H1 (cell line): ENCODE results near the gene LRFN3. TPM values are rescaled to one million over a fixed set of nuclear protein-coding genes. Genes with fewer than 3 reads are reported as not detected.

Experiments
- CTCF ChIA-PET: fragments of 300-600 bp; sonication (Branson Sonifier 250); formaldehyde crosslinking; loops from one replicate; lab custom pipeline; 2021; ENCODE audit not compliant: partially characterized antibody; lab: Charles Lee
- POLR2A ChIA-PET: fragments of 300-600 bp; sonication (Branson Sonifier 250); formaldehyde crosslinking; loops from one replicate; lab custom pipeline; 2021; ENCODE audit warnings: inconsistent platforms; ENCODE audit not compliant: partially characterized antibody; lab: Charles Lee
- DNase-seq, 2 experiments: peaks; one replicate each; pipeline versions ENCODE4 v3.0.0 to v3.0.0-alpha.2; 2010 to 2022; ENCODE audit warnings: low spot score in 2 of 2, low read depth in 1 of 2, mixed read lengths in 1 of 2
- FAIRE-seq: peaks from 2 replicates; lab custom pipeline; 2011; peaks lifted over from hg19 to GRCh38; lab: Jason Lieb, UNC
- H2AFZ ChIP-seq: 2 replicates; pipeline ENCODE4 v1.8.1; 2012; ENCODE audit warnings: low read length, inconsistent platforms
- H2AK5ac ChIP-seq: 2 replicates; pipeline ENCODE4 v1.6.1; 2013; ENCODE audit warnings: low read depth, low read length
- H2BK120ac ChIP-seq: replicated peaks from 2 replicates; pipeline ENCODE3; 2013; ENCODE audit warnings: low read depth, low read length, inconsistent platforms
- H2BK12ac ChIP-seq: 2 replicates; pipeline ENCODE4 v1.6.1; 2013; ENCODE audit warnings: low read depth, low read length
- H2BK15ac ChIP-seq: 2 replicates; pipeline ENCODE4 v1.6.1; 2013; ENCODE audit warnings: low read length
- H2BK20ac ChIP-seq: 2 replicates; pipeline ENCODE4 v1.6.1; 2013; ENCODE audit warnings: low read length
- H2BK5ac ChIP-seq: 2 replicates; pipeline ENCODE4 v1.6.1; 2013; ENCODE audit warnings: low read depth, low read length
- H3K14ac ChIP-seq: 2 replicates; pipeline ENCODE4 v1.6.1; 2013; ENCODE audit warnings: inconsistent platforms; ENCODE audit not compliant: insufficient read length
- H3K18ac ChIP-seq: 2 replicates; pipeline ENCODE4 v1.6.1; 2013; ENCODE audit warnings: low read length; ENCODE audit errors: extremely low read depth
- H3K23ac ChIP-seq: 2 replicates; pipeline ENCODE4 v1.6.1; 2013; ENCODE audit warnings: inconsistent platforms; ENCODE audit not compliant: insufficient read length
- H3K23me2 ChIP-seq: 2 replicates; pipeline ENCODE4 v1.6.1; 2013; ENCODE audit warnings: low read depth, low read length
- H3K27ac ChIP-seq: 2 replicates; pipeline ENCODE4 v1.6.1; 2011; ENCODE audit warnings: low read depth, low read length, inconsistent platforms
- H3K27me3 ChIP-seq, 4 experiments: replicated peaks in 1 of 4; 1 replicate in 1 of 4; 2 replicates in 3 of 4; pipeline versions ENCODE4 v1.6.1 to v1.8.1; 2011 to 2013; ENCODE audit warnings: low read length in 3 of 4, mild to moderate bottlenecking in 3 of 4, inconsistent platforms in 2 of 4, mixed read lengths in 2 of 4, moderate library complexity in 1 of 4; ENCODE audit not compliant: control insufficient read depth in 3 of 4, insufficient read depth in 3 of 4; ENCODE audit errors: extremely low read depth in 1 of 4
- H3K36me3 ChIP-seq, 4 experiments: 2 replicates each; pipeline versions ENCODE4 v1.6.1 to v1.8.1; 2011 to 2013; ENCODE audit warnings: mild to moderate bottlenecking in 4 of 4, low read length in 3 of 4, moderate library complexity in 2 of 4, control low read depth in 1 of 4, inconsistent platforms in 1 of 4; ENCODE audit not compliant: insufficient read depth in 4 of 4, control insufficient read depth in 2 of 4
- H3K4ac ChIP-seq: replicated peaks from 2 replicates; pipeline ENCODE3; 2013; ENCODE audit warnings: low read length, low read depth, mixed read lengths, inconsistent platforms; ENCODE audit not compliant: insufficient read length
- H3K4me1 ChIP-seq, 4 experiments: replicated peaks in 1 of 4; 1 replicate in 1 of 4; 2 replicates in 3 of 4; pipeline versions ENCODE4 v1.6.1 to v1.8.1; 2011 to 2013; ENCODE audit warnings: low read length in 3 of 4, inconsistent platforms in 2 of 4, mixed read lengths in 1 of 4; ENCODE audit not compliant: insufficient read depth in 4 of 4, control insufficient read depth in 3 of 4
- H3K4me2 ChIP-seq, 2 experiments: 2 replicates each; pipeline versions ENCODE4 v1.6.1 to v1.8.1; 2011 to 2013; ENCODE audit warnings: low read depth in 2 of 2, low read length in 2 of 2, control low read depth in 1 of 2, inconsistent platforms in 1 of 2, mild to moderate bottlenecking in 1 of 2; ENCODE audit not compliant: insufficient read depth in 1 of 2
- H3K4me3 ChIP-seq, 4 experiments: fragments of 200-600, 300-600 bp in 1 of 4; sonication (generic), shearing (Covaris generic), sonication (Bioruptor Twin) in 1 of 4; 2 replicates each; pipeline versions ENCODE4 v1.5.1 to v1.8.1; 2011 to 2016; ENCODE audit warnings: low read length in 4 of 4, low read depth in 3 of 4, control low read depth in 2 of 4, inconsistent platforms in 2 of 4, mild to moderate bottlenecking in 2 of 4, mixed read lengths in 1 of 4, moderate library complexity in 1 of 4; ENCODE audit not compliant: insufficient read depth in 2 of 4; ENCODE audit errors: extremely low read depth in 1 of 4
- H3K56ac ChIP-seq: replicated peaks from 2 replicates; pipeline ENCODE3; 2013; ENCODE audit warnings: low read depth, mild to moderate bottlenecking, mixed read lengths, low read length, inconsistent platforms; ENCODE audit not compliant: insufficient read length
- H3K79me1 ChIP-seq: 2 replicates; pipeline ENCODE4 v1.6.1; 2013; ENCODE audit warnings: low read depth, low read length, control low read depth
- H3K79me2 ChIP-seq, 2 experiments: 2 replicates each; pipeline versions ENCODE4 v1.6.1 to v1.8.1; 2012 to 2013; ENCODE audit warnings: low read length in 2 of 2, mild to moderate bottlenecking in 2 of 2, inconsistent platforms in 1 of 2; ENCODE audit not compliant: insufficient read depth in 2 of 2, control insufficient read depth in 1 of 2
- H3K9ac ChIP-seq, 4 experiments: replicated peaks in 1 of 4; 1 replicate in 1 of 4; 2 replicates in 3 of 4; pipeline versions ENCODE4 v1.6.1 to v1.8.1; 2011 to 2013; ENCODE audit warnings: low read depth in 3 of 4, low read length in 3 of 4, control low read depth in 2 of 4, mild to moderate bottlenecking in 2 of 4, moderate library complexity in 2 of 4, inconsistent platforms in 1 of 4; ENCODE audit errors: extremely low read depth in 1 of 4
- H3K9me3 ChIP-seq, 2 experiments: 2 replicates each; pipeline versions ENCODE4 v1.6.1 to v1.8.1; 2012 to 2013; ENCODE audit warnings: mild to moderate bottlenecking in 2 of 2, moderate library complexity in 2 of 2, control low read depth in 1 of 2, inconsistent platforms in 1 of 2, low read depth in 1 of 2, low read length in 1 of 2, mixed read lengths in 1 of 2; ENCODE audit not compliant: insufficient read depth in 2 of 2
- H4K20me1 ChIP-seq, 2 experiments: replicated peaks in 1 of 2; 2 replicates each; pipeline versions ENCODE3 to v1.8.1; 2011 to 2013; ENCODE audit warnings: inconsistent platforms in 2 of 2, low read length in 2 of 2, mild to moderate bottlenecking in 1 of 2; ENCODE audit not compliant: insufficient read depth in 2 of 2, control insufficient read depth in 1 of 2
- H4K5ac ChIP-seq: 2 replicates; pipeline ENCODE4 v1.6.1; 2013; ENCODE audit warnings: low read length, low read depth, mixed read lengths, inconsistent platforms; ENCODE audit not compliant: insufficient read length
- H4K8ac ChIP-seq: 2 replicates; pipeline ENCODE4 v1.8.0; 2013; ENCODE audit warnings: mild to moderate bottlenecking, moderate library complexity, low read length, inconsistent platforms; ENCODE audit not compliant: insufficient read depth; ENCODE audit errors: extremely low read depth
- H4K91ac ChIP-seq: replicated peaks from 2 replicates; pipeline ENCODE3; 2013; ENCODE audit warnings: low read length, mixed read lengths, inconsistent platforms; ENCODE audit not compliant: insufficient read length
- CBX5 ChIP-seq: fragments of 300-800, 300-1000 bp; sonication (generic); IDR thresholded peaks from 2 replicates; pipeline ENCODE4 v1.7.1; 2016; ENCODE audit warnings: antibody characterized with exemption, low read length, low read depth
- CBX8 ChIP-seq: fragments of 300-800, 300-1000 bp; sonication (generic); IDR thresholded peaks from 2 replicates; pipeline ENCODE4 v1.7.1; 2016; ENCODE audit warnings: low read depth, low read length, borderline replicate concordance
- CEBPB ChIP-seq: IDR thresholded peaks from 2 replicates; pipeline ENCODE4 v1.6.1; 2012; ENCODE audit warnings: low read depth, low read length
- CHD1 ChIP-seq: IDR thresholded peaks from 2 replicates; pipeline ENCODE4 v1.6.1; 2012; ENCODE audit warnings: low read depth, low read length, improper control_type of control experiment
- CHD2 ChIP-seq: IDR thresholded peaks from 2 replicates; pipeline ENCODE4 v1.6.1; 2012; ENCODE audit warnings: low read length, improper control_type of control experiment
- EZH2 ChIP-seq: fragments of 200-600 bp; sonication (generic); IDR thresholded peaks from 2 replicates; pipeline ENCODE4 v1.7.1; 2012; ENCODE audit warnings: low read depth, mild to moderate bottlenecking, moderate library complexity, low read length, inconsistent platforms; ENCODE audit not compliant: severe bottlenecking
- HDAC2 ChIP-seq, 2 experiments: fragments of 300-600 bp in 1 of 2; sonication (generic) in 1 of 2; IDR thresholded peaks; 2 replicates each; pipeline ENCODE4 v1.6.1; 2011 to 2012; ENCODE audit warnings: low read depth in 2 of 2, low read length in 2 of 2, mild to moderate bottlenecking in 2 of 2, moderate library complexity in 2 of 2, borderline replicate concordance in 1 of 2, inconsistent platforms in 1 of 2
- JUN ChIP-seq: IDR thresholded peaks from 2 replicates; pipeline ENCODE4 v1.6.1; 2011; ENCODE audit warnings: low read depth, mild to moderate bottlenecking, improper control_type of control experiment, low read length
- PHF8 ChIP-seq: fragments of 200-600 bp; sonication (generic); conservative IDR thresholded peaks from 2 replicates; pipeline ENCODE4 v1.7.1; 2012; ENCODE audit warnings: low read depth, mild to moderate bottlenecking, inconsistent platforms, low read length, moderate library complexity
- POU5F1 ChIP-seq: IDR thresholded peaks from 2 replicates; pipeline ENCODE4 v1.6.1; 2011; ENCODE audit warnings: low read depth, mild to moderate bottlenecking, low read length, moderate library complexity
- RXRA ChIP-seq: IDR thresholded peaks from 2 replicates; pipeline ENCODE4 v1.6.1; 2011; ENCODE audit warnings: low read depth, mild to moderate bottlenecking, low read length, moderate library complexity; ENCODE audit not compliant: insufficient read depth
- SAP30 ChIP-seq: fragments of 300-600 bp; sonication (generic); IDR thresholded peaks from 2 replicates; pipeline ENCODE4 v1.7.1; 2012; ENCODE audit warnings: low read length, moderate library complexity, mild to moderate bottlenecking, inconsistent platforms; ENCODE audit not compliant: insufficient read depth, insufficient replicate concordance
- SIRT6 ChIP-seq: IDR thresholded peaks from one replicate; pipeline ENCODE4 v1.7.1; 2012; ENCODE audit warnings: low read length, inconsistent platforms
- SIX5 ChIP-seq: IDR thresholded peaks from 2 replicates; pipeline ENCODE4 v1.6.1; 2011; ENCODE audit warnings: mild to moderate bottlenecking, low read depth, low read length
- TEAD4 ChIP-seq: IDR thresholded peaks from 2 replicates; pipeline ENCODE4 v1.6.1; 2012; ENCODE audit warnings: low read depth, low read length, inconsistent platforms, mixed read lengths
- ZNF274 ChIP-seq: IDR thresholded peaks from 2 replicates; pipeline ENCODE4 v1.7.0; 2012; ENCODE audit warnings: low read length, borderline replicate concordance; ENCODE audit errors: extremely low read depth
- WGBS, 2 experiments: shearing (Covaris generic) in 1 of 2; methylation state at CpG; one replicate each; pipeline versions ENCODE4 v1.1.6 to v1.1.7; 2013 to 2015; ENCODE audit warnings: low lambda C conversion rate in 2 of 2, mixed read lengths in 2 of 2, inconsistent platforms in 1 of 2, low coverage in 1 of 2, missing lambda C conversion rate in 1 of 2; ENCODE audit not compliant: insufficient replicate concordance in 2 of 2, insufficient coverage in 1 of 2, insufficient read length in 1 of 2; ENCODE audit errors: extremely low coverage in 1 of 2, missing lambda C conversion rate in 1 of 2; 5-methylcytosine and 5-hydroxymethylcytosine counted together
- polyA plus RNA-seq, 7 experiments: library from polyadenylated mRNA; depleted of rRNA in 3 of 7; stranded (reverse) in 5 of 7; unstranded in 2 of 7; fragments of >200 nt in 5 of 7; fragments of 200-250 nt in 2 of 7; gene quantifications; 1 replicate in 5 of 7; 2 replicates in 1 of 7; 4 replicates in 1 of 7; pipeline versions ENCODE4 v1.2.1 to v1.2.3, GENCODE V29; 2011 to 2013; ENCODE audit warnings: missing spikeins in 2 of 7, mixed read lengths in 2 of 7
- total RNA-seq: library from RNA; stranded (reverse); fragmentation: NEBNext Ultra II Directional; extraction: Animal tissue kit (Norgen Biotek cat#: 25700); gene quantifications from 2 replicates; pipeline ENCODE4 v1.2.1, GENCODE V29; 2021

Gene LRFN3
- total and polyA plus RNA-seq, 2 of the 8 experiments (the other 6 are each of a cell fraction or from before 2014, with no cell fraction given): 4.6 to 16.8 TPM

DNA sequence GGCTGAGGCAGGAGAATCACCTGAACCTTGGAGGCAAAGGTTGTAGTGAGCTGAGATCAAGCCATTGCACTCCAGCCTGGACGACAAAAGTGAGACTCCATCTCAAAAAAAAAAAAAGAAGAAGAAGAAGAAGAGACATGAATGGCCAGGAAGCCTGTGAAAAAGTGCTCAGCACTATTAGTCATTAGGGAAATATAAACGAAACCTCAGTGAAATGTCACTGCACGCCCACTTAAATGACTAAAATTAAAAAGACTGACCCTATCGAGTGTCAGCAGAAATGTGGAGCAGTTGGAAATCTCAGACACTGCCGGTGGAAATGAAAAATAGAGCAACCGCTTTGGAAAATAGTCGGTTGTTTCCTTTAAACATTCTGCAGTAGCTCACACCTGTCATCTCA, 22.6 kb upstream of the LRFN3 start:
- Histone ChIP-seq H3K4ac (no peak overlapping the region), H2BK20ac (no peak overlapping the region), H3K18ac (no peak overlapping the region), H4K8ac (no peak overlapping the region), H3K36me3 (no peaks in the 10 kb centered on the region), H3K9me3 (no peaks in the 10 kb centered on the region), H3K79me1 (no peaks in the 10 kb centered on the region), H3K56ac (no peak overlapping the region), H3K4me1 (peaks cover 0 to 7% (median 1%) of the 10 kb centered on the region in 4 experiments; a peak in 3 of 7 replicates), H3K4me2 (no peak overlapping the region), H2BK120ac (no peak overlapping the region), H3K27ac (no peak overlapping the region), H3K14ac (no peak overlapping the region), H4K20me1 (no peaks in the 10 kb centered on the region), H3K27me3 (no peaks in the 10 kb centered on the region), H3K4me3 (no peak overlapping the region), H2AFZ (no peak overlapping the region), H3K23ac (no peak overlapping the region), H3K23me2 (no peaks in the 10 kb centered on the region), H2BK12ac (no peak overlapping the region), H3K79me2 (no peaks in the 10 kb centered on the region), H3K9ac (no peak overlapping the region), H2AK5ac (no peak overlapping the region), H4K5ac (no peak overlapping the region), H4K91ac (no peak overlapping the region), H2BK5ac (no peak overlapping the region), H2BK15ac (no peak overlapping the region)
- 90% methylated on average over 6 of the region's 7 CpGs; no CpG with 5 or more reads in 1 of the 2 experiments for WGBS, 2 experiments
- no peak for DNase-seq
- POLR2A ChIA-PET: no interaction called here
- FAIRE-seq: no peak
- CTCF ChIA-PET: no interaction called here
- TF ChIP-seq CBX5: no peak
- TF ChIP-seq CBX8: no peak
- TF ChIP-seq JUN: no peak
- no peak for TF ChIP-seq TEAD4
- no peak for TF ChIP-seq CHD1
- TF ChIP-seq CEBPB: no peak
- TF ChIP-seq SIX5: no peak
- TF ChIP-seq HDAC2 (IDR thresholded peaks at IDR 0.05; ENCODE audit: borderline replicate concordance in 1 of 2, low read depth in 2 of 2, low read length in 2 of 2): no peak
- TF ChIP-seq PHF8: no peak
- no peak for TF ChIP-seq POU5F1
- TF ChIP-seq RXRA: no peak
- no peak for TF ChIP-seq EZH2
- no peak for TF ChIP-seq ZNF274
- TF ChIP-seq SAP30: no peak
- TF ChIP-seq SIRT6: no peak
- TF ChIP-seq CHD2: no peak
